Hematopoietic multipotent progenitor cell treated with erythropoietin and hydrocortisone succinate and interleukin-3 and kit ligand, for 8 days (in vitro differentiated cells): ENCODE results near the gene LAMC2.
"Not testable (repeated sequence)": the region's sequence is repeated elsewhere in the genome, so short reads cannot be mapped to it uniquely, and the experiment has no call there.

Source experiments
- DNase-seq: peaks from one replicate; pipeline ENCODE4 v3.0.0-alpha.2; 2015

Gene LAMC2

DNA sequence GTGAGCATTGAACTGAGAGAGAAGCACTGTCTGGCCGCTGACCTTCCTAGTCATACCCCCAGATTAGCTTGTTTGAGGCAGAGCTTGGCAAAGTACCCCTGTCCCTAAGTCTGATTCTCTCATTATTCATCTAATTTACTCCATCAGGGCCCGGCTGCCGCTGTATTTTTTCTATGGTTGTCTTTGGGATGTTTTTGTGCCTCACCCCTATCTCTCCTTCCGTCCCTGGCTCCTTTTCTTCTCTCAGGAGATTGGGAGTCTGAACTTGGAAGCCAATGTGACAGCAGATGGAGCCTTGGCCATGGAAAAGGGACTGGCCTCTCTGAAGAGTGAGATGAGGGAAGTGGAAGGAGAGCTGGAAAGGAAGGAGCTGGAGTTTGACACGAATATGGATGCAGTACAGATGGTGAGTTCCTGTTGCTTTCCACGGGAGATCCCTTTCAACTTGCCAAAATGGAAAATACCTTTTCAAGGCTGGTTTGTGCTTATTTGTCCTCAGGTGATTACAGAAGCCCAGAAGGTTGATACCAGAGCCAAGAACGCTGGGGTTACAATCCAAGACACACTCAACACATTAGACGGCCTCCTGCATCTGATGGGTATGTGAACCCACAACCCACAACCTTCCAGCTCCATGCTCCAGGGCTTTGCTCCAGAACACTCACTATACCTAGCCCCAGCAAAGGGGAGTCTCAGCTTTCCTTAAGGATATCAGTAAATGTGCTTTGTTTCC lies 53.9 kb downstream of the LAMC2 start:
- DNase-seq, result no peak

DNA sequence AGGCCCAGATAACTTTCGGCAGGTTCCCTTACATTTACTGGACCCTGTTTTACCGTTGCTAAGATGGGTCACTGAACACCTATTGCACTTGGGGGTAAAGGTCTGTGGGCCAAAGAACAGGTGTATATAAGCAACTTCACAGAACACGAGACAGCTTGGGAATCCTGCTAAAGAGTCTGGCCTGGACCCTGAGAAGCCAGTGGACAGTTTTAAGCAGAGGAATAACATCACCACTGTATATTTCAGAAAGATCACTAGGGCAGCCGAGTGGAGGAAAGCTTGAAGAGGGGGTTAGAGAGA lies 54.4 kb downstream of the LAMC2 start:
- DNase-seq, result no peak

DNA sequence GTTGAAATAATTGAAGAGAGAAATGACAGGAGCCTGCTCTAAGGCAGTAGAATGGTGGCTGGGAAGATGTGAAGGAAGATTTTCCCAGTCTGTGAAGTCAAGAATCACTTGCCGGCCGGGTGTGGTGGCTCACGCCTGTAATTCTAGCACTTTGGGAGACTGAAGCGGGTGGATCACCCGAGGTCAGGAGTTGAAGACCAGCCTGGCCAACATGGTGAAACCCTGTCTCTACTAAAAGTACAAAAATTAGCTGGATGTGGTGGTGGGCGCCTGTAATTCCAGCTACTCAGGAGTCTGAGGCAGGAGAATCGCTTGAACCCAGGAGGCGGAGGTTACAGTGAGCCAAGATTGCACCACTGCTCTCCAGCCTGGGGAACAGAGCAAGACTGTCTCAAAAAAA lies 54.8 kb downstream of the LAMC2 start:
- not testable (repeated sequence) for DNase-seq

DNA sequence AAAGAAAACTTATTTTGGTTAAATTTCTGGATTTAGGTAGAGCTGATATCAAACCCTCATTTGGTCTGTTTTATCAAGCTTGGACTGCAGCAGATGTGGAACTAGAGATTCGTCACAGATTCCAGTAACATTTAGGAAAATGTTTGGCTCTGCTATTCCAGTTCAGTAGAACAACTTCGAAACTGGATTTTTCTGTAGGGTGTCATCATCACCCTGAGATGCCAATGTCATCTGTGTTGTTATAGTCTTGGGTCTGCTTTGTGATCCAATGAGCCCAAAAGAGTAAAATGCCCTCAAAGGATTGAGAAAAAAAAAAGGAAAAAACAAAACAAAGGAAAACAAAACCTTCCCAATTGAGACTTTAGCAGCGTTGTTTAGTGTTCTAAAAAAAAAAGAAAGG lies 55.4 kb downstream of the LAMC2 start:
- no peak for DNase-seq

DNA sequence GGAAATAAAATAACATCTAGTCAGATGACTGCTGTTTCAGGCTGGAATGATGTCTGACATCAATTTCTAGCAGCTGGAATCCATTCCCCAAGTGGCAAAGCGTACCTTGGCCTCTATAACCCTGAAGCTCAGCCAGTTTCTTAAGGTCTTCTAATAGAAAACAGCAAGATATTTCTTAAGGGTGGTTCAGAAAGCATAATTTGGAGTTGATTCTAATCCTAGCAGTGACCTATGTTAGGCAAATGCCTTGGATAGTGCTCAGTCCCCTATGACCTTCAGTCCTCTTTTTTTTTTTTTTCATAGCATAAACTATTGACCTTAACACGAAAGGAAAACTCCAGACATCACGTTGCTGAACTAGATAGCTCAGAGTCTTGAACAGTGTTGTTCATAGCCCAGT lies 56.5 kb downstream of the LAMC2 start:
- DNase-seq, result no peak

DNA sequence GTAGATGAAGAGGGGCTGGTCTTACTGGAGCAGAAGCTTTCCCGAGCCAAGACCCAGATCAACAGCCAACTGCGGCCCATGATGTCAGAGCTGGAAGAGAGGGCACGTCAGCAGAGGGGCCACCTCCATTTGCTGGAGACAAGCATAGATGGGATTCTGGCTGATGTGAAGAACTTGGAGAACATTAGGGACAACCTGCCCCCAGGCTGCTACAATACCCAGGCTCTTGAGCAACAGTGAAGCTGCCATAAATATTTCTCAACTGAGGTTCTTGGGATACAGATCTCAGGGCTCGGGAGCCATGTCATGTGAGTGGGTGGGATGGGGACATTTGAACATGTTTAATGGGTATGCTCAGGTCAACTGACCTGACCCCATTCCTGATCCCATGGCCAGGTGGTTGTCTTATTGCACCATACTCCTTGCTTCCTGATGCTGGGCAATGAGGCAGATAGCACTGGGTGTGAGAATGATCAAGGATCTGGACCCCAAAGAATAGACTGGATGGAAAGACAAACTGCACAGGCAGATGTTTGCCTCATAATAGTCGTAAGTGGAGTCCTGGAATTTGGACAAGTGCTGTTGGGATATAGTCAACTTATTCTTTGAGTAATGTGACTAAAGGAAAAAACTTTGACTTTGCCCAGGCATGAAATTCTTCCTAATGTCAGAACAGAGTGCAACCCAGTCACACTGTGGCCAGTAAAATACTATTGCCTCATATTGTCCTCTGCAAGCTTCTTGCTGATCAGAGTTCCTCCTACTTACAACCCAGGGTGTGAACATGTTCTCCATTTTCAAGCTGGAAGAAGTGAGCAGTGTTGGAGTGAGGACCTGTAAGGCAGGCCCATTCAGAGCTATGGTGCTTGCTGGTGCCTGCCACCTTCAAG lies 57.3 kb downstream of the LAMC2 start:
- no peak for DNase-seq

DNA sequence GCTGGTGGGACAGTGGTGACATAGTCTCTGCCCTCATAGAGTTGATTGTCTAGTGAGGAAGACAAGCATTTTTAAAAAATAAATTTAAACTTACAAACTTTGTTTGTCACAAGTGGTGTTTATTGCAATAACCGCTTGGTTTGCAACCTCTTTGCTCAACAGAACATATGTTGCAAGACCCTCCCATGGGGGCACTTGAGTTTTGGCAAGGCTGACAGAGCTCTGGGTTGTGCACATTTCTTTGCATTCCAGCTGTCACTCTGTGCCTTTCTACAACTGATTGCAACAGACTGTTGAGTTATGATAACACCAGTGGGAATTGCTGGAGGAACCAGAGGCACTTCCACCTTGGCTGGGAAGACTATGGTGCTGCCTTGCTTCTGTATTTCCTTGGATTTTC lies 58.4 kb downstream of the LAMC2 start:
- no peak for DNase-seq

DNA sequence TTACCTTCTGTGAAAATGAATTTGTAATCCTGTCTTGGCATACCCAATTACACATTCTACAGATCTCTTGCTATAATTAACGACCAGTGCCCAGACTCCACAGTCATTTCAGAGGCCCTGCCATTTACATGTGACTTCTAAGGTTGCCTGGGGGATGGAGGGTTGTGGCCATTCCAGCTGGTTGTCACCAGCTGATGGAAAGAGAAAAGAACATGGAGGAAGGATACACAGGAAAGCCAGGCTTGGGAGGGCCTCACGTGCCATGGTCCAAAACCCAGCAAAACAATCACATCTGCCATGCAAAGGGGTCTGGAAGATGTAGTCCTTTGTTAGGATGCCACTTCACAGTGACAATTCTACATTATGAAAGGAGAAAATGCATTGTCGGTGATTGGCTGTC lies 59.3 kb downstream of the LAMC2 start:
- DNase-seq, result no peak

DNA sequence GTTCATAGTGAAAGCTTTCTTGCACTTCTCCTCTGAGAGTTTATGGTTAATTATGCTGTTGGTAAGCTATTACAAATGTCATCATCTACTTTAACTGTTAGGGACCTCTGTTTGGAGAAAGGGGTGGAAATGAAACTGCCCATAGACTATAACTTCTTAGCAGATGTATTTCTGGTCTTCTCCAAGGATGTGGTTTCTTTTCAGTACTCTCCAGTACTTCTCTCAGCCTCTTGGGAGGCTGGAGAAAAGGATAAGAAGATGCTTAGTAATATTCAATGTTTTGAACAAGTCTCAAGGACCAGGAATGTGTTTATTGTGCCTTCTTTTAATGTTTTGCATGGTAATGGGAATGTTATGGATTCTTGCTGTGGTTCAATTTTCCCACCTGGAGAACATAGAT lies 60.4 kb downstream of the LAMC2 start:
- DNase-seq, result no peak

DNA sequence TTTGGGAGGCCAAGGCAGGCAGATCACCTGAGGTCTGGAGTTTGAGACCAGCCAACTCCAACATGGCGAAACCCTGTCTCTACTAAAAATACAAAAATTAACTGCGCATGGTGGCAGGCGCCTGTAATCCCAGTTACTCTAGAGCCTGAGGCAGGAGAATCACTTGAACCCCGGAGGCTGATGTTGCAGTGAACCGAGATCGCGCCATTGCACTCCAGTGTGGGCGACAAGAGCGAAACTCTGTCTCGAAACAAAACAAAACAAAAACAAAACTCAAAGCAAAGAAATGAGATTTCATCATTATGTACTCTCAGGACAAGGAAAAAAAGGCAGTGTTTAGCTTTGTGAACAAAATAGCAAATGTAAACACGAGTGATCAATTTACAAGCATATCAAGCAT lies 61.0 kb downstream of the LAMC2 start:
- DNase-seq, result no peak

DNA sequence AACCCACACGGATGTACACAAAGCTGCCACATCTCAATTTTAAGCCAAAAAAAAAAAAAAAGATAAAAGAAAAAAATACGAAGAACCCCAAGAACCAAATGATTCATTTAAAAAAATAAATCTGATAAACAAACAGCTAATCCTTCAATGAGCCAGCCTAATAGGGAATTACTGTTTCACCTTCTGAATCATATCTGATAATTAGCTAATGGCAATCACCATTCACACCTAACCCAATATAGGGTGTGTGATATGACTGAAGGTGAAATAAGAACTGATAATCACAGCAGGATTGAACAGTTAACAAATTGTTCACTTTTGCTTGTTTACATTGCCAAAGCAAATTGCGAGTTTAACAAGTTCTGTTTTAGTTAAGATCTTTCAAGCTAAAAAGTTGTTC lies 61.4 kb downstream of the LAMC2 start:
- DNase-seq, result no peak

DNA sequence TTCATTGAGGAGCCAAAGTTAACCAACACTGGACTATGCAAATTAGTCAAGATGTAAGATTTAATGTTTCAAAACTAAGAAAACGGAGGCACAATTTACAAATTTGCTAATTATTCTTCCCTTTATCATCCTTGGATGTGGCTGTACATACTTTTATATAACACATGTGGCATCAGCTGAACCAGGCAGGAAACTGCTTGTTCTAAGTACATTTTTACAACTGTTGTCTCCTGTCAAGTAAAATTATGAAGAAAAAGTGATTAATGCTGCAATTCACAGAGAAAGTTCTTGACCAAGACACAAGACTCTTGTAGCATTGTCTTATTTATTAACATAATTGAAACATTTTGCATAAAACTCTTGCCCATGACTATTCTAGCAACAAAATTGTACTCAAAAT lies 61.9 kb downstream of the LAMC2 start:
- DNase-seq, result no peak

DNA sequence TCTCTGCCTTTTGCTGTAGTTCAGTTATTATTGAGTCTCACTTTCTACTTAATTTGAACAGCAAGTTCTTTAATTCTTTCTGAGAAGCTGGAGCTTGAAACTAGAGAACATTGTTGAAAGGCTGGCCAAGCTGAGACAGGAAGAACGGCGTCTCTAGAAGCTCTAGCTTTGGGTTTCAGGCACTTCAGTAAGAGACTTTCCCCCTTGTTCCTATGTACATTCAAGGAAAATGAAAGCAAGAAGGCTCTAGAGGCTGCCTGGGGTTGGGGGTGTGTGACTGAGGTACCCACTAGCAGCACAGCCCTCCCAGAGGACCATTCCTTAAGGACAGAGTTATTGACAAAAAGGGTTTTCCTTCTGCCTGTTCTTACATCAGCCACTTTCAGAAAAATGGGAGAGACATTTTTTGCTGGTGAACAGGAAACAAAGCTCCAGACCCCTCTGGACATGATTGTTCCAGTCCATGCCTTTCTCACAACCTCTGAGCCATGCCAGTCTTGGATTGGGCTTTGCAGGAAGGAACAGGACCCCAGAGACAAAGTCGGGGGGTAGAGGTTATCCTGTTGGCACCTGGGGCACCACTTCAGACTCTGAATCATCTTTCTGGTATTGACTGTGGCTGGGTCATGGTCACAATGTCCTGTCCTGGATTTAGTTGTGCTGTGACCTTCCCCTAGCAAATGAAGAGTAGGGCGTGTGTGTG lies 63.1 kb downstream of the LAMC2 start:
- no peak for DNase-seq

DNA sequence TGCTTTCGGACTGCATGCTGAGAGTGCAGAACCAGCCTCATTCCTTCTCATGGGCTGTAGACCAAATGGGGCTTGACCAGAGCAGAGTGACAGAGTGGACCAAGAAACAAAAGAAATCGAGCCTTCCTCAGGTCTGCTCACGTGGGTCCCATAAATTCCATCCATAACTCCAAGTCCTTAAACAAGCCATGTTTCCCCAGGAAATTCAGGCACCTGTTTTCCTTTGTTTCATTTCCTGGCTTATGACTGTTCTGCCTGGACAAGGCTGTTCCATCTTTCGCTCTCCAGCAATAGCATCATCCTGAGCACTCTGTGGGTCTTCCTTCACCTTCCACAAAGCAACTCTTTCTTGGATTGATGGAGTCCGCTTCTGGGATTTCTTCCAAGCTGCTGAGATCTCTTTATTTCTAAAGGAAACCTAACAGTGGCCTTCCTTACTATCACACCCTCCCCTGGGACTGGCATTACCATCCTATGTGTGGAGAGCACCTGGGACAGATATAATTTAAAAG lies 63.9 kb downstream of the LAMC2 start:
- DNase-seq, result no peak

DNA sequence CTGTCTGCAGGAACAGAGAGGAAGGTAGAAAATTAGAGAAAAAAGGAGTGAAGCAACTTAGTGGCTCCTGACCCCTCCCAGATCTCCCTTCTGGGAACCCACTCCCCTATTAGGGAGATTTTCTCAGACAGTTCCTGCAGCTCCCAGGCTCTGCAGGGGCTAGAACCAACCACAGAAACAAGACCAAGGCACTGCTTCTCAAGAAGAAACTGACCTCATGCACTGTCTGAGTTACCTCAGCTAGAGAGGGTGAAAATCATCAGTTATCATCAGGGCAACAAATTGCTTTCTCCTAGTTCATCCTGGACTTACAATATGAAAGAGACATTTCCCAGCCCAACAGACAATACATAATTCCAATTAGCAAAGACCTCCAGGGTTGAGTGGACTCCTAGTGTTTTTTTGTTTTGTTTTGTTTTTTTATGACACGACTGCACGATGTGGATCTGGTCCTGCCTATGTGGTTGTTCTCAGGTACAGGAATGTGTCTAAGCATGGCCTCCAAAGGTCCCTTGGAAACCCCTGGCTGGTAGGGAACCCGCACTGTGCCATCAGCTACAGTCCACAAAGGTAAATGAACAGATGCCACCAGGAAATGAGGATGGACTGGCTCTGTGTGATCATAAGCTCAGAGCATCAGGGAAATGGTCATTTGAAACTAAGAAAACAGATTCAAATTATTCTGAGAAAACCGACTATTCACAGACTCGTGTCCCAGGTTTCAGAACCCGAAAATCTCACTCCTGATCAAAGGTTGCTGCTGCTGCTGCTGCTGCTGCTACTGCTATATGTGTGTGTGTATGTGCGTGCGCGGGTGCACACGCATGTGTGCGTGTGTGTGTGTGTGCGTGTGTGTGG lies 65.3 kb downstream of the LAMC2 start:
- DNase-seq, result no peak

DNA sequence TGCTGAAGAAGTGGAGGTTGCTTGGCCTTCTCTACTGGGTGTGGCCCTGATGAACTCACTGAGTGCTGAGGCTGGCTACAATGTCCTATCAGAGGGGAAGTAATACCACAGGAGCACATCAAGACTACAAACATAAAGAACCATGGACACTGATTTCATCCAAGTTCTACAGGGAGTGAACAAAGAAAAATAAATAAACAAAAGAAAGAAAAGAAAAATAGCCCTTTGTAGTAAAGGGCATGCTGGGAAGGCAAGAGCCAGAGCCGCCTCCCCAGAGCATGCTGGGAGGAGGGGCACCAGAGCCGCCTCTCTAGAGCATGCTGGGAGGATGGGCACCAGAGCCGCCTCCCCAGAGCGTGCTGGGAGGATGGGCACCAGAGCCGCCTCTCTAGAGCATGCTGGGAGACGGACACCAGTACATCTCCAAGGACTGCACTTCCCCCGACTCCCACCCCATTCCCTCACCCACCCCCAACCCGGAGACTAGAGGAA lies 65.9 kb downstream of the LAMC2 start:
- no peak for DNase-seq

DNA sequence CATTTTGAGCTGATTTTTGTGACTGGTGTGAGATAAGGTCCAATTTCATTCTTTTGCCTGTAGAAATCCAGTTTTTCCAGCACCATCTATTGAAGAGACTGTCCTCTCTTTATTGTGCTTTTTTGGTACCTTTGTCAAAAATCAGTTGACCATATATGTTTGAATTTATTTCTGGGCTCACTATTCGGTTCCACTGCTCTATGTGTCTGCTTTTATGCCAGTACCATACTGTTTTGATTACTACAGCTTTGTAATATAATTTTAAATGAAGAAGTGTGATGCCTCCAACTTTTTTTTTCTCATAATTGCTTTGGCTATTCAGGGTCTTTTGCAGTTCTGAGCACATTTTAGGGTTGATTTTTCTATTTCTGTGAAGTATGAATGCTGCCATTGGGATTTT lies 69.0 kb downstream of the LAMC2 start:
- DNase-seq, result no peak

DNA sequence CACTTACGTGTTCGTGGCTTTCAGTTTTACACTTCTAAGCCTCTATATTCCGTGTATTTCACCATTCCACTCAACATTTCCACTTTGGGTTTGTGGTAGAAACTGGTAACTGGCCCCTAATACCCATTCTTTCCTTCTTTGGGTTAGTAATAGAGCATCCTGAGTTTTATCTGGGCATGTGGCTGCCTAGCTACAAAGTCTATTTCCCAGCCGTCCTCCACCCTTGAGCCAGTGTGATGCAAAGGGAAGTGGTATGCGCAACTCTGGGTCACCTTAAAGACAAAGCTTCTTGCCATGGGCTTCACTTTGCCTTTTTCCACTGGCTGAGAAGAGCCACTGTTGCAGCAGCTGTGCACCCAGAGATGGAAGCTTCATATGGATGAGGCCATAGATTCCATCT lies 73.9 kb downstream of the LAMC2 start:
- no peak for DNase-seq

DNA sequence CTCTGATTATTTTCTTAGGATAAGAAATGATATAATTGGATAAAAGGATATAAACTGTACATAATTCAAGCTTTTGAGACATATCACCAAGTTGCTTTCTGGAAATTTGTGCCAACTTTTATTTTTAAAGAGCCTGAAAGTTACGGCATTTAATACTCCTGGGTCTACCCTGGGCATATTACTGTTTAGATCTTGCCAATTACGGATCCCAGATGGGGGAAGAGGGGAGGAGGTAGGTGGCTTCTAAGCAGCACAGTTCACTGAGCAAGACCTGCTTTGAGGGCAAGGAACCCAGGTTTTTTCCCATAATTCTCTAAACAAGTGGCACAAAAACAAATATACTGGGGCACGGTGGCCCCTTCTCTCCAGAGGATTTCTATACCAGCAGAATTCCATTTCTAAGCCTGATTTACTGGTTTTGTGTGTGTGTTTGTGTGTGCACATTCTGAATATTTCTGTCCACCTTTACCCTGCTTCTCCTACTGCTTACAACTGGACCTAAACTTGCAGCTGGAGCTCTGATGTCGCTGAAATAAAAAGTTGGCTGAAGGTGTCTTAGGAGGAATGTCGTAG lies 76.7 kb downstream of the LAMC2 start:
- no peak for DNase-seq

DNA sequence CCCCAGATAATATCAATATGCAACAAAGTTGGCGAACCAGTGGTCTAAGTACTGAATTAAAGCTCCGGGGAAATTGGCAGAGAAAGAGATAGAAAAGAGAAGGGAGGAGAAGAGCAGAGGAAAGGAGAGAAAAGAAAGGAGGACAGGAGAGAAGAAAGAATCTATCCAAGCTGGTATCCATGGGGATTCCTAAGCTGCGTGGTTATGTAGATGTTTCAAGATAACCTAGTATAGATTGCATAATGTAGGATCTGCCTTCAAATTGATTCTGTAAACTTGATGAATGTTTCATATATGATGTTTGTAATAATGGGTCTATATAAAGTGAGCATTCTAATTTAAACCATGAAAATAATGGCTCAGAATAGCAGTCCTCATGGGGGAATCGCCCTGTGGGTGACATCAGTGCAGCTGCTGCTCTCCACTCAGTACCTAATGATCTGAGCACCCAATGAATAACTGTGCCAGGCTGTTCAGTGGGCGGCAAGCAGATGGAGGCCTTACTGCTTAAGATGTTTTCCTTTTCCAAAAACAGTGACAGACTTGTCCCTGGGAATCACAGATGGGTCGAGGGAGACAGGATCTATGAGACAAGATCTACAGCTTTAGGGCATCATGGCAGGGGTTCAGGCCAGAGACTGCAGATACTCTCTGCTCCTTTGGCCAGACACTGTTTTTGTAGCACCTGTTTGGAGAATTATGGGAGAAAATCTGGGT lies 78.0 kb downstream of the LAMC2 start:
- no peak for DNase-seq

DNA sequence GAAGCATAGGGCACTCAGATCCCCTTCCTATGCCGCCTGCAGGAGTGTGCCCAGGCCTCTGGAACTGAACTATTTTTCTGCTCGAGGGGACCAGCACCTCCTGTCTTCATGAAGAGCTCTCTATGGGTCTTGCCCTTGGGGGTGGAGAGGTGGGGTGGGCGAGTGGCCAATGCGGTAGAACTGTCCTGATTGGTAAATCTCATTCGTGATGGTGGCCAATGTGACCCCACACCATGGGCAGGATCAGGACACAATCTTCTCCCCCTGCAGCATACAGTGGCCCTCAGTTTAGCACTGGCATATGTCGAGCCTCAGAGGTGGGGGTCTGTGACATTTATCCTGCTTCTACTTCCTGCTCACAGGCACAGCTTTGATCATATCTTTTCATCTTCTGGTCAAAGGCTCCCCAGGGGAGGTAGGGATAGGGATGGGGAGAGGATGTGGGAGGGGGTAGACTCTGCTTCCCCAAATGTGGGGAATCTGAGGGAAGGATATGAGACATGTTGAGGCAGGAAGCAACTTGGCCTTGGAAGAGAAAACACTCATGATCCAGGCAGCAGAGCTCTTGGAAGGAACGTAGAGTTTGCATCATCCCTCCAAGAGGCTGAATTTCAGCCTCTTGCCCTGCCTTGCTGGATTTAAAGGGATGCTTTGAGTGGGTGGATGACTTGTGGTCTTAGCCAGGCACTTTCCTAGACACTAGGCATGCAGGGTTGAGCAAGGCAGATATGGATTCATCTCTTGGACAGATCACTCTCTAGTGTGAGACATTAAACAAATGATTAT lies 81.8 kb downstream of the LAMC2 start:
- DNase-seq, result no peak
